ENCODE measurements around the gene DIP2B. TPM values are rescaled to one million over a fixed set of nuclear protein-coding genes. Genes with fewer than 3 reads are reported as not detected.

The DIP2B gene
- total RNA-seq, 6 donors from 2014 or later = 26.1 to 54.5 (median 29.4) TPM

DNA sequence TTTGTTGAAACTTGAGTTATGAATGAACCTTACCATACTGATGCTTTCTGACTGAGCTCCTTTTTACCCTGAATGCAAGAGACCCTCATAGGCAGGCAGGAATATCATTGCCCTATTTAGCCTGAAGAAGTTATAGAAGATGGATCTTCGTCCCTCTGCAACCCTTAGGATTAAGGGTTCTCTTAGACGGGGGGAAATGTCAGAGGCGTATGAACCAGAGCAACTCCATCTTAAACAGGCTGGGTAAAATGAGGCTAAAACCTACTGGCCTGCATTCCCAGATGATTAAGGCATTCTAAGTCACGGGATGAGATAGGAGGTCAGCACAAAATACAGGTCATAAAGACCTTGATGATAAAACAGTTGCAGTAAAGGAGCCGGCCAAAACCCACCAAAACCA, 266.6 kb downstream of the DIP2B start:
- ATAC-seq (ENCODE audit: low FRiP score in 2 of 2) (no peak), DNase-seq (no peak)
- Histone ChIP-seq H3K27me3 (no peaks in the 10 kb centered on the region), H3K27ac (no peak overlapping the region), H3K9me3 (no peaks in the 10 kb centered on the region), H3K4me3 (no peak overlapping the region), H3K4me1 (peaks cover 0 to 15% (median 3%) of the 10 kb centered on the region in 4 donors), H3K36me3 (peaks cover 0 to 17% (median 3%) of the 10 kb centered on the region in 4 donors)
- TF ChIP-seq POLR2A (IDR thresholded peaks at IDR 0.05) (no peak), POLR2AphosphoS5 (IDR thresholded peaks at IDR 0.05) (no peak), EP300 (IDR thresholded peaks at IDR 0.05) (no peak)
- TF ChIP-seq, protein P1, sequence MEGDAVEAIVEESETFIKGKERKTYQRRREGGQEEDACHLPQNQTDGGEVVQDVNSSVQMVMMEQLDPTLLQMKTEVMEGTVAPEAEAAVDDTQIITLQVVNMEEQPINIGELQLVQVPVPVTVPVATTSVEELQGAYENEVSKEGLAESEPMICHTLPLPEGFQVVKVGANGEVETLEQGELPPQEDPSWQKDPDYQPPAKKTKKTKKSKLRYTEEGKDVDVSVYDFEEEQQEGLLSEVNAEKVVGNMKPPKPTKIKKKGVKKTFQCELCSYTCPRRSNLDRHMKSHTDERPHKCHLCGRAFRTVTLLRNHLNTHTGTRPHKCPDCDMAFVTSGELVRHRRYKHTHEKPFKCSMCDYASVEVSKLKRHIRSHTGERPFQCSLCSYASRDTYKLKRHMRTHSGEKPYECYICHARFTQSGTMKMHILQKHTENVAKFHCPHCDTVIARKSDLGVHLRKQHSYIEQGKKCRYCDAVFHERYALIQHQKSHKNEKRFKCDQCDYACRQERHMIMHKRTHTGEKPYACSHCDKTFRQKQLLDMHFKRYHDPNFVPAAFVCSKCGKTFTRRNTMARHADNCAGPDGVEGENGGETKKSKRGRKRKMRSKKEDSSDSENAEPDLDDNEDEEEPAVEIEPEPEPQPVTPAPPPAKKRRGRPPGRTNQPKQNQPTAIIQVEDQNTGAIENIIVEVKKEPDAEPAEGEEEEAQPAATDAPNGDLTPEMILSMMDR (IDR thresholded peaks at IDR 0.05) = no peak
- 96 to 97% methylated on average over 5 of the region's 5 CpGs for WGBS, 2 donors

DNA sequence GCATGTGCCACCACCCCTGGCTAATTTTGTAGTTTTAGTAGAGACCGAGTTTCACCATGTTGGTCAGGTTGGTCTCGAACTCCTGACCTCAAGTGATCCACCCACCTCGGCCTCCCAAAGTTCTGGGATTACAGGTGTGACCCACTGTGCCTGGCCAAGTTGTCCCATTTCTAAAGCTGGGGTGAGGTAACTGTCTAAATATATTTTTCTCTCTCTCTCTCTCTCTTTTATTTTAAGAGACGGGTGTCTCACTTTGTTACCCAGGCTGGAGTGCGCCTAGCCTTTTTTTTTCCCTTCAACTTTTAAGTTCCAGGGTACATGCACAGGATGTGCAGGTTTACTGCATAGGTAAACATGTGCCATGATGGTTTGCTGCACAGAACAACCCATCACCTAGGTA, 267.7 kb downstream of the DIP2B start:
- peaks cover 0 to 15% (median under 1%) of the 10 kb centered on the region in 4 donors for H3K4me1 ChIP-seq
- TF ChIP-seq, protein P1 (IDR thresholded peaks at IDR 0.05) = no peak
- TF ChIP-seq POLR2AphosphoS5 (IDR thresholded peaks at IDR 0.05) (no peak), POLR2A (IDR thresholded peaks at IDR 0.05) (no peak), EP300 (IDR thresholded peaks at IDR 0.05) (no peak)
- H3K27me3 ChIP-seq = no peaks in the 10 kb centered on the region
- no peak for DNase-seq
- no peak overlapping the region for H3K4me3 ChIP-seq
- H3K9me3 ChIP-seq = no peaks in the 10 kb centered on the region
- 94 to 97% methylated on average over 5 of the region's 5 CpGs for WGBS, 2 donors
- peaks cover 0 to 17% (median 3%) of the 10 kb centered on the region in 4 donors for H3K36me3 ChIP-seq
- no peak for ATAC-seq (ENCODE audit: low FRiP score in 2 of 2)
- H3K27ac ChIP-seq = no peak overlapping the region

GRCh38 chr12:50772877-50773276, 268.1 kb downstream of the DIP2B start:
- H3K27ac ChIP-seq = no peak overlapping the region
- ATAC-seq (ENCODE audit: low FRiP score in 2 of 2) (no peak), DNase-seq (no peak)
- peaks cover 0 to 17% (median 3%) of the 10 kb centered on the region in 4 donors for H3K36me3 ChIP-seq
- no peaks in the 10 kb centered on the region for H3K9me3 ChIP-seq
- no peak overlapping the region for H3K4me3 ChIP-seq
- H3K4me1 ChIP-seq = peaks cover 0 to 13% (median 0%) of the 10 kb centered on the region in 4 donors
- 97 to 98% methylated on average over 2 of the region's 2 CpGs for WGBS, 2 donors
- TF ChIP-seq POLR2A (IDR thresholded peaks at IDR 0.05) (no peak), POLR2AphosphoS5 (IDR thresholded peaks at IDR 0.05) (no peak), EP300 (IDR thresholded peaks at IDR 0.05) (no peak)
- TF ChIP-seq, protein P1 (IDR thresholded peaks at IDR 0.05) = no peak
- H3K27me3 ChIP-seq = no peaks in the 10 kb centered on the region

GRCh38 chr12:50775251-50775650, 270.5 kb downstream of the DIP2B start:
- Histone ChIP-seq H3K4me3 (no peak overlapping the region), H3K27ac (no peak overlapping the region), H3K9me3 (no peaks in the 10 kb centered on the region), H3K4me1 (no peaks in the 10 kb centered on the region), H3K27me3 (no peaks in the 10 kb centered on the region), H3K36me3 (peaks cover 0 to 20% (median 3%) of the 10 kb centered on the region in 4 donors)
- WGBS, 2 donors = 90 to 93% methylated on average over 2 of the region's 2 CpGs
- no peak for ATAC-seq (ENCODE audit: low FRiP score in 2 of 2)
- DNase-seq = no peak
- TF ChIP-seq POLR2A (IDR thresholded peaks at IDR 0.05) (no peak), EP300 (IDR thresholded peaks at IDR 0.05) (no peak), POLR2AphosphoS5 (IDR thresholded peaks at IDR 0.05) (no peak)
- TF ChIP-seq, protein P1 (IDR thresholded peaks at IDR 0.05) = no peak

All from upper lobe of left lung (tissue), 6 donors.